ENCODE data around the gene UBE2V1. TPM values are rescaled to one million over a fixed set of nuclear protein-coding genes. Genes with fewer than 3 reads are reported as not detected.
A peak's percentile ranks its signal among the peaks of the same experiment; 100 is the strongest.

UBE2V1 gene
- total RNA-seq, 2 donors from 2014 or later, result 47.1 to 64.7 TPM

DNA sequence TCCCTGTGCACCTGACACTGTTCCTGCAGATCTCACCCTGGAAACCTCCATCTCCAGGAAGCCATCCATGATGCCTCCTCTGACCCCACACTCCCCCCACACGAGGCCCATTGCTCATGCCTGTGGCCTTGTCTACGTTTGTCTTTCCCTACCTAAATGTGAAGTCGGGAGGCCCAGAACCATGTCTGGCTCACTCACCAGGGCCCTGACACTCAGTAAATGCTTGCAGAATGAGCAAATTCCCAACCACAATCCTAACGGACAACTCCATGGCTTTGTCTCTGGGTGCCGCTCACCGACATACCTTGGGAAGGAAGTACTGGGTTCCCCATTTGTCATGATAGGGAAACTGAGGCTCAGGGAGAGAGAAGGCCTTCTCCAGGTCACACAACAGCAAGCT is 33.3 kb upstream of the UBE2V1 start:
- 88% methylated on average over 6 of the region's 6 CpGs for WGBS
- DNase-seq (ENCODE audit: low spot score), result no peak
- Histone ChIP-seq H3K9me3 (no peaks in the 10 kb centered on the region), H3K27ac (peak overlapping the region; percentile 73 to 77), H3K27me3 (replicated peaks; ENCODE audit: insufficient read depth) (no peaks in the 10 kb centered on the region), H3K4me3 (no peak overlapping the region), H3K36me3 (no peaks in the 10 kb centered on the region), H3K4me1 (replicated peaks) (peaks cover 48% of the 10 kb centered on the region)
- intact Hi-C loops (cut with DNase I), result no loop called here
- TF ChIP-seq, protein P1, sequence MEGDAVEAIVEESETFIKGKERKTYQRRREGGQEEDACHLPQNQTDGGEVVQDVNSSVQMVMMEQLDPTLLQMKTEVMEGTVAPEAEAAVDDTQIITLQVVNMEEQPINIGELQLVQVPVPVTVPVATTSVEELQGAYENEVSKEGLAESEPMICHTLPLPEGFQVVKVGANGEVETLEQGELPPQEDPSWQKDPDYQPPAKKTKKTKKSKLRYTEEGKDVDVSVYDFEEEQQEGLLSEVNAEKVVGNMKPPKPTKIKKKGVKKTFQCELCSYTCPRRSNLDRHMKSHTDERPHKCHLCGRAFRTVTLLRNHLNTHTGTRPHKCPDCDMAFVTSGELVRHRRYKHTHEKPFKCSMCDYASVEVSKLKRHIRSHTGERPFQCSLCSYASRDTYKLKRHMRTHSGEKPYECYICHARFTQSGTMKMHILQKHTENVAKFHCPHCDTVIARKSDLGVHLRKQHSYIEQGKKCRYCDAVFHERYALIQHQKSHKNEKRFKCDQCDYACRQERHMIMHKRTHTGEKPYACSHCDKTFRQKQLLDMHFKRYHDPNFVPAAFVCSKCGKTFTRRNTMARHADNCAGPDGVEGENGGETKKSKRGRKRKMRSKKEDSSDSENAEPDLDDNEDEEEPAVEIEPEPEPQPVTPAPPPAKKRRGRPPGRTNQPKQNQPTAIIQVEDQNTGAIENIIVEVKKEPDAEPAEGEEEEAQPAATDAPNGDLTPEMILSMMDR (IDR thresholded peaks at IDR 0.05), result no peak
- no peak for TF ChIP-seq POLR2AphosphoS5 (IDR thresholded peaks at IDR 0.05)
- no peak for TF ChIP-seq POLR2A (IDR thresholded peaks at IDR 0.05)

DNA sequence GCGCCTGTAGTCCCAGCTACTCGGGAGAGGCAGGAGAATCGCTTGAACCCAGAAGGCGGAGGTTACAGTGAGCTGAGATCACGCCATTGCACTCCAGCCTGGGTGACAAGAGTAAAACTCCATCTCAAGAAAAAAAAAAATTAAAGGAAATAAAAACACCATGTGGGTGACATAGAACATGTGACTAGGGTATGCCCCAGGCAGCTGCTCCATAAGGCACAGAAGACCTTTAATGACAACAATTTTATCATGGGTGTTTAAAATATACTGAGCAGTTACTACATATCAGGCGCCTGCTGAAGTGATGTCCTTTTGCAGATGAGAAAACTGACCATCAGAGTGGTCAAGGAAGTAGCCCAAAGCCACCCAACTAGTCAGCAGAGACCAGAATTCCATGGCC is 32.6 kb upstream of the UBE2V1 start:
- intact Hi-C loops (cut with DNase I), result no loop called here
- WGBS, result 86% methylated on average over 6 of the region's 6 CpGs

DNA sequence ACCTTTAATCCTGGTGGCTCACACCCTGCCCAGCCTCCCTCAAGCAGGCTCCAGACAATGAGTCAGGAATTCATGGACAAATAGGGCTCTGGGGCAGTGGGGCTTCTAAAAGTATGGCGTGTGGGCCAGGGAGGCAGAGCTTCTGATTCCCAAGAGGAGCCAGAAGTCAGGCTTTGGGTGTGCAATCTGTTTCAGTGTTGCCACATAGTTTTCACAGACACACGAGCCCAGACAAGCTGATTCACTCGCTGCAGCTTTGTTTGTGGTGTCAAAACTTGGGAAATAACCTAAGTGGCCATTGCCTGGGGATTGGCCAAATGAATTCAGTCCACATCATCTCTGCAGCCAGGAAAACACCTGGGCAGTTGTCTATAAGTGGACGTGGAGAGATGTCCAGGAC is 31.4 kb upstream of the UBE2V1 start:
- no peaks in the 10 kb centered on the region for H3K36me3 ChIP-seq
- intact Hi-C loops (cut with DNase I), result no loop called here
- H3K27me3 ChIP-seq (replicated peaks; ENCODE audit: insufficient read depth), result no peaks in the 10 kb centered on the region
- TF ChIP-seq, protein P1 (IDR thresholded peaks at IDR 0.05), result no peak
- TF ChIP-seq POLR2A (IDR thresholded peaks at IDR 0.05), result peak; percentile 20
- TF ChIP-seq POLR2AphosphoS5 (IDR thresholded peaks at IDR 0.05), result peak; percentile 81
- no peaks in the 10 kb centered on the region for H3K9me3 ChIP-seq
- H3K27ac ChIP-seq, result peak overlapping the region; percentile 67 to 69
- 30% methylated on average over 4 of the region's 4 CpGs for WGBS
- H3K4me1 ChIP-seq (replicated peaks), result peaks cover 32% of the 10 kb centered on the region
- peak; percentile 67 for DNase-seq (ENCODE audit: low spot score)
- H3K4me3 ChIP-seq, result no peak overlapping the region

More for the DNA sequence above, 32.6 kb upstream of the UBE2V1 start:
- Histone ChIP-seq H3K9me3 (no peaks in the 10 kb centered on the region), H3K36me3 (no peaks in the 10 kb centered on the region), H3K27ac (peak overlapping the region in 1 of 2 donors; percentile 77), H3K4me3 (no peak overlapping the region), H3K4me1 (replicated peaks) (peaks cover 43% of the 10 kb centered on the region), H3K27me3 (replicated peaks; ENCODE audit: insufficient read depth) (no peaks in the 10 kb centered on the region)
- TF ChIP-seq POLR2AphosphoS5 (IDR thresholded peaks at IDR 0.05) (no peak), POLR2A (IDR thresholded peaks at IDR 0.05) (no peak)
- TF ChIP-seq, protein P1 (IDR thresholded peaks at IDR 0.05), result no peak
- DNase-seq (ENCODE audit: low spot score), result no peak

DNA sequence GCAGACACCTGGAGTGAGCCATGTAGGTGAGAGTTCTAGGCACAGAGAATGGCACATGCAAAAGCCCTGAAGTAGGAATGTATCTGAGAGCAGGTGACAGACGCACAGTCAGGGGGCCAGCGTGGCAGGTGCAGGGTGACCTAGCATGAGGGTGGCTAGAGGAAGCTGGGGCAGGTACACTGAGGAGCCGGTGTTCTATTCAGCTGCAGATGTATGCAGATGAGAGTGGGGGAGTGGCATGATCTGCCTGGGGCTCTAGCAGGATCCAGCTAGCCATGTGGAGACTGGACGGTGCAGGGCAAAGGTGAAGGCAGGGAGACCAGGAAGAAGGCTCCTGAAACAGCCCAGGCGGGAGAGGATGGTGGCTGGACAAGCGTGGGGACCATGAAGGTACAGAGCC is 29.9 kb upstream of the UBE2V1 start:
- Histone ChIP-seq H3K27me3 (replicated peaks; ENCODE audit: insufficient read depth) (no peaks in the 10 kb centered on the region), H3K27ac (peak overlapping the region; percentile 42 to 67), H3K4me3 (no peak overlapping the region), H3K4me1 (replicated peaks) (peaks cover 33% of the 10 kb centered on the region), H3K36me3 (no peaks in the 10 kb centered on the region), H3K9me3 (no peaks in the 10 kb centered on the region)
- 82% methylated on average over 6 of the region's 6 CpGs for WGBS
- TF ChIP-seq POLR2AphosphoS5 (IDR thresholded peaks at IDR 0.05) (no peak), POLR2A (IDR thresholded peaks at IDR 0.05) (no peak)
- TF ChIP-seq, protein P1 (IDR thresholded peaks at IDR 0.05), result no peak
- intact Hi-C loops (cut with DNase I), result no loop called here
- DNase-seq (ENCODE audit: low spot score), result no peak

DNA sequence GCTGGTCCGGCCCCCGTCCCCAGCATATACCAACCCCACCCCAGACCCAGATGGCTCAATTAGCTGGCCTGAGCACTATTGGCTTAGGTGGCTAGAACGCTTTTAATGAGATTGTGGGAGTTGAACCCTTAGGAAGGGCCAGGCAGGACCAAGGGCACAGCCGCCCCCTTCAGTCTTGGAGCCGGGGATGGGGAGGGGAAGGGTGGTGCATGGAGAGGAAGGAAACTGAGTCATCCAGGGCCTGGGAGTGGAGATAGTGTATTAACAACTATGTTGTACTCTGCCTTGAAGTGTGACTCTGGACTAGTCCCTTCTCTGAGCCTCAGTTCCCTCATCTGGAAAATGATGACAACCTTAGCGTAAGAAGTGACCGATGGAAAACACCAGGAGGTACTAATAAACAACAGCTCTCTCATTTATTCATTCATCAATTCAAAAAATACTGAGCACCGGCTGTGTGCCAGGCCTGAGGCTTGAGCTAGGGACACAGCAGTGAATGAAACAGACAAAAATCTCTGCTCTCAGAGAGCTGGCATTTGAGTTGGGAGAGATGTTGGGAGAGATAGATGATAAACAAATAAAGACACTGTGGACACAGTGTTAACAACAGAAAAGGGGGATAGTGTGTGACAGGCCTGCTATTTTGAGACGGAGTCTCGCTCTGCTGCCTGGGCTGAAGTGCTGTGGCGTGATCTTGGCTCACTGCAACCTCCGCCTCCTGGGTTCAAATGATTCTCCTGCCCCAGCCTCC is 29.0 kb upstream of the UBE2V1 start:
- WGBS, result 69% methylated on average over 12 of the region's 12 CpGs
- DNase-seq (ENCODE audit: low spot score), result peak; percentile 32
- Histone ChIP-seq H3K4me1 (replicated peaks) (peaks cover 33% of the 10 kb centered on the region), H3K27me3 (replicated peaks; ENCODE audit: insufficient read depth) (no peaks in the 10 kb centered on the region), H3K36me3 (no peaks in the 10 kb centered on the region), H3K27ac (peak overlapping the region; percentile 42 to 67), H3K9me3 (no peaks in the 10 kb centered on the region), H3K4me3 (no peak overlapping the region)
- peak; percentile 79 for TF ChIP-seq POLR2AphosphoS5 (IDR thresholded peaks at IDR 0.05)
- TF ChIP-seq, protein P1 (IDR thresholded peaks at IDR 0.05), result no peak
- TF ChIP-seq POLR2A (IDR thresholded peaks at IDR 0.05), result no peak
- intact Hi-C loops (cut with DNase I), result no loop called here

Data from prostate gland (tissue), 2 donors.